HG03520 (cell line): ENCODE measurements around the gene STIL.
"Not testable (repeated sequence)": the region's sequence is repeated elsewhere in the genome, so short reads cannot be mapped to it uniquely, and the experiment has no call there.

Experiments used
- ATAC-seq: cut with Tn5 transposase; IDR thresholded peaks from one replicate; pipeline ENCODE4 v1.9.1; 2021; ENCODE audit warnings: mild to moderate bottlenecking, moderate library complexity; ENCODE audit not compliant: unreplicated experiment

Gene STIL

GRCh38 chr1:47323599-47324031 is 9.7 kb upstream of the STIL start:
- no peak for ATAC-seq

- not testable (repeated sequence) for ATAC-seq
Measured at GRCh38 chr1:47319968-47320367, 6.0 kb upstream of the STIL start.

GRCh38 chr1:47317841-47318240 is 3.9 kb upstream of the STIL start:
- ATAC-seq = no peak

GRCh38 chr1:47309427-47309826 is 4.5 kb downstream of the STIL start:
- ATAC-seq = no peak

GRCh38 chr1:47302472-47302871 is 11.5 kb downstream of the STIL start:
- ATAC-seq = no peak

GRCh38 chr1:47298025-47298699 is 15.8 kb downstream of the STIL start:
- no peak for ATAC-seq

- no peak for ATAC-seq
Measured at GRCh38 chr1:47295579-47295978, 18.4 kb downstream of the STIL start.

GRCh38 chr1:47294863-47295262 is 19.1 kb downstream of the STIL start:
- ATAC-seq = not testable (repeated sequence)

- not testable (repeated sequence) for ATAC-seq
Measured at GRCh38 chr1:47288116-47288515, 25.8 kb downstream of the STIL start.

- ATAC-seq = no peak
Measured at GRCh38 chr1:47280142-47280541, 33.8 kb downstream of the STIL start.

GRCh38 chr1:47276850-47277249 is 37.1 kb downstream of the STIL start:
- no peak for ATAC-seq

GRCh38 chr1:47275811-47276210 is 38.1 kb downstream of the STIL start:
- ATAC-seq = not testable (repeated sequence)

- not testable (repeated sequence) for ATAC-seq
Measured at GRCh38 chr1:47265529-47265928, 48.4 kb downstream of the STIL start.

- ATAC-seq = no peak
Measured at GRCh38 chr1:47262787-47263413, 51.0 kb downstream of the STIL start.

- ATAC-seq = no peak
Measured at GRCh38 chr1:47257224-47257623, 56.7 kb downstream of the STIL start.

GRCh38 chr1:47252795-47253194 is 61.2 kb downstream of the STIL start:
- no peak for ATAC-seq

GRCh38 chr1:47252369-47252768 is 61.6 kb downstream of the STIL start:
- no peak for ATAC-seq

- ATAC-seq = no peak
Measured at GRCh38 chr1:47249755-47250154, 64.2 kb downstream of the STIL start.

- ATAC-seq = no peak
Measured at GRCh38 chr1:47244339-47244862, 69.5 kb downstream of the STIL start.

GRCh38 chr1:47243910-47244309 is 70.0 kb downstream of the STIL start:
- no peak for ATAC-seq

GRCh38 chr1:47241114-47242113 is 72.5 kb downstream of the STIL start:
- no peak for ATAC-seq
